Common myeloid progenitor, CD34-positive (primary cell): ENCODE results near the gene NOD1. TPM values are rescaled to one million over a fixed set of nuclear protein-coding genes. Genes with fewer than 3 reads are reported as not detected.
"Not testable (repeated sequence)": the region's sequence is repeated elsewhere in the genome, so short reads cannot be mapped to it uniquely, and the experiment has no call there.

ENCODE experiments used
- CTCF ChIA-PET: fragments of 350-600 bp; sonication (Branson Sonifier 250); formaldehyde crosslinking; loops from one replicate; lab custom pipeline; 2021; ENCODE audit warnings: antibody characterized with exemption; lab: Charles Lee
- POLR2A ChIA-PET: fragments of 350-600 bp; sonication (Branson Sonifier 250); formaldehyde crosslinking; loops from one replicate; lab custom pipeline; 2021; ENCODE audit warnings: antibody characterized with exemption; lab: Charles Lee
- DNase-seq, 3 donors: peaks; one replicate each; pipeline versions ENCODE4 v3.0.0 to v3.0.0-alpha.2; 2013
- H3K27ac ChIP-seq, 2 experiments: 1 replicate in 1 of 2; 2 replicates in 1 of 2; pipeline ENCODE4 v1.7.0; 2013; ENCODE audit warnings: inconsistent platforms in 2 of 2, low read length in 2 of 2, mild to moderate bottlenecking in 2 of 2, low read depth in 1 of 2, moderate library complexity in 1 of 2; ENCODE audit not compliant: severe bottlenecking in 2 of 2, insufficient read depth in 1 of 2, poor library complexity in 1 of 2
- H3K27me3 ChIP-seq, 5 experiments: replicated peaks in 2 of 5; 1 replicate in 3 of 5; 2 replicates in 2 of 5; pipeline versions ENCODE4 v1.6.1 to v1.7.0; 2013; ENCODE audit warnings: low read length in 4 of 5, mild to moderate bottlenecking in 2 of 5, moderate library complexity in 2 of 5, inconsistent platforms in 1 of 5; ENCODE audit not compliant: insufficient read depth in 5 of 5, control insufficient read depth in 4 of 5
- H3K36me3 ChIP-seq, 4 experiments: 1 replicate in 2 of 4; 2 replicates in 2 of 4; pipeline versions ENCODE4 v1.6.1 to v1.7.0; 2013; ENCODE audit warnings: low read length in 3 of 4, control low read depth in 1 of 4, mild to moderate bottlenecking in 1 of 4; ENCODE audit not compliant: control insufficient read depth in 4 of 4, insufficient read depth in 4 of 4
- H3K4me1 ChIP-seq, 4 experiments: 1 replicate in 3 of 4; 2 replicates in 1 of 4; pipeline versions ENCODE4 v1.6.1 to v1.7.1; 2013; ENCODE audit warnings: low read length in 3 of 4, mild to moderate bottlenecking in 3 of 4, control low read depth in 1 of 4, inconsistent platforms in 1 of 4, moderate library complexity in 1 of 4; ENCODE audit not compliant: control insufficient read depth in 4 of 4, insufficient read depth in 4 of 4; ENCODE audit errors: control extremely low read depth in 1 of 4
- H3K4me3 ChIP-seq, 7 experiments: 1 replicate in 4 of 7; 2 replicates in 3 of 7; pipeline versions ENCODE4 v1.5.1 to v1.7.0; 2013; ENCODE audit warnings: mild to moderate bottlenecking in 7 of 7, low read length in 6 of 7, moderate library complexity in 6 of 7, inconsistent platforms in 2 of 7, low read depth in 2 of 7, control low read depth in 1 of 7; ENCODE audit not compliant: insufficient read depth in 4 of 7, control insufficient read depth in 1 of 7; ENCODE audit errors: extremely low read depth in 1 of 7
- H3K9me3 ChIP-seq, 5 experiments: 1 replicate in 4 of 5; 2 replicates in 1 of 5; pipeline versions ENCODE4 v1.6.1 to v1.7.1; 2013; ENCODE audit warnings: low read length in 4 of 5, mild to moderate bottlenecking in 2 of 5, inconsistent platforms in 1 of 5, low read depth in 1 of 5, moderate library complexity in 1 of 5; ENCODE audit not compliant: control insufficient read depth in 4 of 5, insufficient read depth in 2 of 5; ENCODE audit errors: control extremely low read depth in 1 of 5
- WGBS: methylation state at CpG from one replicate; pipeline ENCODE4 v1.1.5; 2013; ENCODE audit not compliant: insufficient coverage; 5-methylcytosine and 5-hydroxymethylcytosine counted together
- polyA plus RNA-seq: library from polyadenylated mRNA; unstranded; fragments of 120-200 nt; gene quantifications from one replicate; pipeline ENCODE4 v1.2.1, GENCODE V29; 2013

Gene NOD1
- 19.8 TPM for polyA plus RNA-seq

GRCh38 chr7:30478349-30479201, at the start of gene NOD1:
NOD1 (minus strand) TSS chr7:30478784; CDS start chr7:30456921, 21,863 bp downstream.
- H3K4me1 ChIP-seq: peaks cover 6 to 47% (median 34%) of the 10 kb centered on the region in 4 experiments
- peak; percentile 61 to 84 (median 70) for DNase-seq
- peak within 1 kb of the TSS; percentile 83 to 94 (median 89) for H3K4me3 ChIP-seq
- no peaks in the 10 kb centered on the region for H3K9me3 ChIP-seq
- POLR2A ChIA-PET: interaction anchor here (0.9 kb wide), 1 partner anchor 194 kb away, joined by 3 read pairs; the partner anchor contains the start of gene ZNRF2
- H3K36me3 ChIP-seq: peaks cover 0 to 11% (median 2%) of the 10 kb centered on the region in 4 experiments
- CTCF ChIA-PET: interaction anchor here (0.8 to 2.1 kb wide), 7 partner anchors 9 to 315 kb away, joined by 3 to 4 read pairs (median 3); no protein-coding TSS in a partner anchor
- WGBS: 0% methylated on average over 69 of the region's 77 CpGs
- H3K27ac ChIP-seq: peak within 1 kb of the TSS; percentile 50 to 72
- no peaks in the 10 kb centered on the region for H3K27me3 ChIP-seq

DNA sequence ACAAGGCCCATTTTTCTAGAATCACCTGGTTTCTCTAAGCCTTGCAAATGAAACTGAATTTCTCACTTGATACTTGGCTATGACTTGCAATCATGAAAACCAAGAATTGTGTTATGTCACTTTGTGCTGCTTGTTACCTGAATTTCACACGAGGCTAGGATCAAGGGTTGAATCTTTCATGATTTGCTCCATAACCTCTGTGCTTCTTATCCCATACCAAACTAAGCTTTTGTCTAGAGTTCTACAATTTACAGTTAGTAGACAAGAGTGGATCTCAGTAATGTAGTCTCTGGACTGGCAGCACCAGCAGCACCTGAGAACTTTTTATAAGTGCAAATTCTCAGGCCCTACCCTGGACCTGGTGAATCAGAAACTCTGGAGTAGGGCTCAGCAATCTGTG, 48.7 kb upstream of the NOD1 start:
- H3K36me3 ChIP-seq, H3K4me3 ChIP-seq, H3K9me3 ChIP-seq, H3K4me1 ChIP-seq, DNase-seq, H3K27ac ChIP-seq, H3K27me3 ChIP-seq, POLR2A ChIA-PET: not testable (repeated sequence)
- WGBS: 100% methylated on average over 1 of the region's 1 CpG
- CTCF ChIA-PET: interaction anchor here (1.0 kb wide), 1 partner anchor 36 kb away, joined by 3 read pairs; no protein-coding TSS in a partner anchor

DNA sequence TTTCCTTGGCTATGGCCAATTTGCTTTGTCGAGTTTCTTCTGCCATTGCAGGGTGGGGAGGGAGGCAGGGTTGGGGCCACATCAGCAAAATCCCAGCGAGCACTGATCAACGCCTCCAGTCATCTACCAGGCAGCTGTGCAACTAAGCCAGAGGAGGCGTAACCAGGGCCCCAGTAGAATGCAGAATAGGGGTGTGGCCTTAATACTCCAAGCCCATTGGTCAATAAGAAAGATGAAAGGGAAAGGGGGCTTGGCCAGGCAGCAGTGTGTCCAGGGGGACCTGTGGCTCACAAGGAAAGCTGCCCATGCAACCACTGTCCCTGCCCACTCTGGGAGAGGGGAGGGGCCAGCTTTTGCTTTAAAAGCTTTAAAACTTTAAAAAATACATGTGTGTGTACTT, 47.6 kb upstream of the NOD1 start:
- Histone ChIP-seq H3K36me3 (peaks cover 0 to 2% (median 0%) of the 10 kb centered on the region in 4 experiments), H3K9me3 (no peaks in the 10 kb centered on the region), H3K4me3 (no peak overlapping the region), H3K27ac (no peak overlapping the region), H3K27me3 (no peaks in the 10 kb centered on the region), H3K4me1 (no peaks in the 10 kb centered on the region)
- POLR2A ChIA-PET: no interaction called here
- CTCF ChIA-PET: no interaction called here
- DNase-seq: no peak
- 92% methylated on average over 3 of the region's 4 CpGs for WGBS

DNA sequence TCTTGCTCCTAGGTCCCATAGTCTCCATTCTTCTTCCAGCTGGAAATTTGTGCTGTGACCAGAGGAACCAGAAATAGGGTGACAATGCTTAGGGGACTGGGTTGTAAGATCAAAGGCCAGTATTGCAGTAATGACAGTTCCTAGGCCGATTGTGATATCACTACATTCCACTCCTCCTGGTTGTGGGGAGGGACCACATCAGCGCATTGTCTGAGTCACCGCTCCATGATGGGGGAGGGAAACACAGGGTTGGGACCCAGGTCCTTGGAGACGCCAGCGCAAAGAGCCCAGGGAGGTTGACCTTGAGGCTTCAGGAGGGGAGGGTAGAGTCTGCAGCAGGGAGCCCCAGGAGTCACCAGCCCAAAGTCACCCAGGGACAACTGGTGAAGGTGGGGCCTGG, 46.8 kb upstream of the NOD1 start:
- POLR2A ChIA-PET: no interaction called here
- Histone ChIP-seq H3K36me3 (peaks cover 0 to 2% (median 0%) of the 10 kb centered on the region in 4 experiments), H3K4me1 (peaks cover 0 to 6% (median 2%) of the 10 kb centered on the region in 4 experiments), H3K27ac (no peak overlapping the region), H3K9me3 (no peaks in the 10 kb centered on the region), H3K27me3 (no peaks in the 10 kb centered on the region), H3K4me3 (no peak overlapping the region)
- CTCF ChIA-PET: no interaction called here
- no peak for DNase-seq
- WGBS: 96% methylated on average over 5 of the region's 5 CpGs

DNA sequence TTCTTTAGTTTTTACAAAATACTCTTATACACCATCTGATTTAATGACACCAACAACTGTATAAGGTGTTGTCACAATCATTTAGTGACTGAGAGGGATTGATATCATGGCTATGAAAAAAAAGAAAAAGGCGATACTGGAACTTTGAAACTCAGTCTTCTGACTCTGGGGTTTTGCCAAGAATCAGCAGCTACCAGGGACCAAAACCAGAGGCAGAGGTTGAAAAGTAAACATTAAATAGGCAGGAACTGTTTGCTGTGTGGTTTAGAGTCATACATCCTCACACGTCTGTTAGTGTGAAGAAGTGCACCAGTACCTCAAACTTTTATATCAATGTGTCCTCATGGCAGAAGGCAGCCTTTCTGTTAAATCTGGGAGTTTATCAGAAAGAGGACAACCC, 46.0 kb upstream of the NOD1 start:
- POLR2A ChIA-PET: no interaction called here
- H3K36me3 ChIP-seq: peaks cover 0 to 2% (median 0%) of the 10 kb centered on the region in 4 experiments

GRCh38 chr7:30523466-30523865, 44.9 kb upstream of the NOD1 start:
- H3K27ac ChIP-seq: no peak overlapping the region
- peaks cover 0 to 2% (median 0%) of the 10 kb centered on the region in 4 experiments for H3K36me3 ChIP-seq
- POLR2A ChIA-PET: no interaction called here
- peaks cover 0 to 6% (median 2%) of the 10 kb centered on the region in 4 experiments for H3K4me1 ChIP-seq
- DNase-seq: no peak
- CTCF ChIA-PET: no interaction called here
- no peaks in the 10 kb centered on the region for H3K9me3 ChIP-seq
- no peak overlapping the region for H3K4me3 ChIP-seq
- WGBS: 100% methylated on average over 2 of the region's 2 CpGs
- no peaks in the 10 kb centered on the region for H3K27me3 ChIP-seq

More for the DNA sequence above, 46.0 kb upstream of the NOD1 start:
- Histone ChIP-seq H3K27me3 (no peaks in the 10 kb centered on the region), H3K27ac (no peak overlapping the region), H3K9me3 (no peaks in the 10 kb centered on the region), H3K4me3 (no peak overlapping the region), H3K4me1 (peaks cover 0 to 6% (median 2%) of the 10 kb centered on the region in 4 experiments)
- DNase-seq: no peak
- WGBS: no CpG with 5 or more reads among the region's 2 CpGs
- CTCF ChIA-PET: interaction anchor here (1.0 kb wide), 1 partner anchor 358 kb away, joined by 3 read pairs; no protein-coding TSS in a partner anchor

- CTCF ChIA-PET: interaction anchor here (0.8 to 2.0 kb wide), 6 partner anchors 10 to 160 kb away, joined by 3 to 8 read pairs (median 4); partner anchors contain the start of gene CRHR2
These were observed 43.6 kb upstream of the NOD1 start for GRCh38 chr7:30522159-30522558.

More at GRCh38 chr7:30522159-30522558, 43.6 kb upstream of the NOD1 start:
- Histone ChIP-seq H3K27me3 (no peaks in the 10 kb centered on the region), H3K4me1 (peaks cover 0 to 6% (median 2%) of the 10 kb centered on the region in 4 experiments), H3K4me3 (no peak overlapping the region), H3K27ac (no peak overlapping the region), H3K9me3 (no peaks in the 10 kb centered on the region), H3K36me3 (peaks cover 0 to 2% (median 0%) of the 10 kb centered on the region in 4 experiments)
- DNase-seq: no peak
- POLR2A ChIA-PET: no interaction called here
- 100% methylated on average over 1 of the region's 3 CpGs for WGBS
